RPMI8226 (cell line): ENCODE results near the gene RAP1GAP.

Experiments used
- DNase-seq: peaks from one replicate; pipeline ENCODE4 v3.0.0-alpha.2; 2015

The RAP1GAP gene

DNA sequence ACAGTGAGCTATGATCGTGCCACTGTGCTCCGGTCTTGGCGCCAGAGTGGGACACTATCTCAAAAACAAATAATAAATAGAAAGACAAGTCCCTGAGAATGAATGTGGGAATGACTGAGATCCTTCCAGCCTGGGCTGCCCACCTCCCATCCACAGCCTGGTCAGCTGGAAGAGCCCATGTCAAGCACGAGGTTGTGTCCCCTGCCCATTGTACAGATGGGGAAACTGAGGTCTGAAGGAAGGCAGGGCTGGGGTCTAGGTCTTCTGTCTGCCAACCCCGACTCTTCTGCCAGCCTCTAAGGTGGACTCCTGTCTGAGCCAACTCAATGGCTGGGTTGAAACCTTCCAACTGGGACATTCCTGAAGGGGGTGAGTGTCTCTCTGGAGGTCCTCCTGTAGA lies 79.5 kb downstream of the RAP1GAP start:
- DNase-seq = no peak

DNA sequence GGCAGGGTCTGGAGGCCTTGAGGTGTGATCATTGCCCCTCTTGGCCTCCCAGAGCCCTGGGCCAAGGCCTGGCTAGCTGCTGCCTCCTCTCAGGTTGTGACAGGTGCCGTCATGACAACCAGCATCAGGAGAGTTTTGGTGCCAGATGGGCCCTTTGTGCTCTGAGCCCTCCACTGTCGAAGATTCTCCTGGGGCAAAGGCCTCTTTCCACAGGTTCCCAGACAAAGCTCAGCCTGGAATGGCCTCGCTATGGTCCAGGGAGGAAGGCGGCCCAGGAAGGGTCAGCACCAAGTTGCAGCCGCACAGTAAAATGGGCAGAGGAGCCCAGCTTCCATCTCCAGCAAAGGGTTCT lies 81.6 kb downstream of the RAP1GAP start:
- DNase-seq = peak; percentile 27

DNA sequence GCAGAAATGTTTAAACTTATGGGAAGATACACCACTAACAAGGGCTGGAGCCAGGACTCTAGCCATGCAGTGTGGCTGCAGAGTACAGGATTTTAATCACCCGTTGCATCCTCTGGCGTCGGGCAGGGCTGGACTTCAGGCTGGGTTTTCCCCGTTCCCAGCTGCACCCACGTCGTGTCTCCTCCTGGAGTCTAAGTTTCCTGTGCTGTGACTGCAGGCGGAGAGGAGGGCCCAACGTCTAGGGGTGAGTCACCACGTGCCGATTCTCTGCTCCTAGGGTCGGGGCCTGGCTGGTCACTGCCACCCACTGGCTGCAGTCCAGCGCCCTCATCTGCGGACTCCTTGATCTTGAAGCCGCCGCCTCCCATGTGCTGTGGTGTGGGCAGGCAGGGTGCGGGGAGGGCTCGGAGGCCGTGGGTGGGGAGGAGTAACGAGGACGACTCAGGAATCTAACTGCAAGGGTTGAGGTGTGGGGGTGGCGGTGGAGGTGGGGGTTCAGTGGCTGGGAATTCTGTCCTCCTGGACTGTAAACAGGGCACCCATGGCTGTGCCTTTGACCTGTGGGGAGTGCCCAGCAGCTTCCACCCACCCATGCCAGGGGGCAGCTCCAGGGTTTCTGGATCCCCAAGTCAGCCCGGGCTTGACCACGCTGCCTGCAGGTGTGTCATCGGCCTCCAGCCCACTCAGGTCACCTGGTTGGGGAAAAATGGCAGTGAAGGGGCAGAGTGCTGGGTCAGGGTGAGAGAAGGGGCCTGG lies 82.1 kb downstream of the RAP1GAP start:
- DNase-seq = peak; percentile 59

DNA sequence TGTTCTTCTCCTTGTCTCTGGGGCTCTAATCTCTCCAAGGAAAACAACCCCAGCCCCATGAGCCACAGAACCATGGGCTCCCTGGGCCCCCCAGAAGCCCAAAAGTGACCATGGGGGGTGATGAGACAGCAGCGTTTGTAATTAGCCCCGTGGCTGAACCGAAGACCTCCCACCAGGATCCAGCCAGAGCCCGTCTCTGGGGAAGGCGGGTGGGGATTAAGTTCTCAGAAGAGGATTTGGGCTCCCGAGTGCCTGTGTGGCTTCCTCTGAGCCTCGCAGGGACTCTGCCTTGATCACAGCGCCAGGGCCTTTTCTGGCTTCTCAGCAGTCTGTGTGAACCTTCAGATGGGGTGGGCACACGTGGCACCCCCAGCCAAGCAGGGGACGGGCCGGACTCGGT lies 82.9 kb downstream of the RAP1GAP start:
- no peak for DNase-seq

DNA sequence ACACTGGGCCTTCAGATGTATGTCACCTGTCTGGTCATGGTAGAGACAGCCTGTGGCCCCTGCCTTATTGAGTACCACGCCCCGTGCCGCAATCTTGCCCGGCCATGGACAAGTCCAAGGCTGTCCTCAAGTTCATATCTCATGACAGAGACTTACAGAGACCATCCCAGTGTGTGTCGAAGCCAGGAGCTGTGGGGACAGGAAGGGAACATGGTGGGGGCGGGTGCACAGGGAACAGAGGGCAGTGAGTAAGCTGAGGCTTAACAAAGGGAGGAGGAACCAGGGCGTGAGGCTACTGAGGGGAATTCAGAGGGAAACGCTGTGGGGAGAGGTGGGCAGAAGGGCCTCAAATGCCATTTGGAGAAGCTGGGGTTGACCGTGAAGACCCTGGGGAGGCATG lies 84.1 kb downstream of the RAP1GAP start:
- DNase-seq = no peak

DNA sequence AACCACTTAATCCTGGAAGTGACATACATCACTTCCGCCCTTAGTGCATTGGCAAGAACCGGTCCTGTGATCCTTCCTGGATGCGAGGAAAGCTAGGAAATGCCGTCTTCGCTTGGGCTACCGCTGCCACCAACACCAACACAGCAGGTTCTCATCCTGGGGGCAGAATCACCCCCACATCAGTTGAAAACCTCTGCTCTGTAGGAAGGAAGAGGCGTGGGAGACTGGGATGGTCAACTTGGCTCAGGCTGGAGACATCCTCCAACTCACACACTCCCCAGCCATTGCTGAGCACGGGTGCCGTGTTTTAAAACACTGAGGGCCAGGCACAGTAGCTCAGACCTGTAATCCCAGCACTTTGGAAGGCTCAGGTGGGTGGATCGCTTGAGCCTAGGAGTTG lies 85.1 kb downstream of the RAP1GAP start:
- DNase-seq = no peak

DNA sequence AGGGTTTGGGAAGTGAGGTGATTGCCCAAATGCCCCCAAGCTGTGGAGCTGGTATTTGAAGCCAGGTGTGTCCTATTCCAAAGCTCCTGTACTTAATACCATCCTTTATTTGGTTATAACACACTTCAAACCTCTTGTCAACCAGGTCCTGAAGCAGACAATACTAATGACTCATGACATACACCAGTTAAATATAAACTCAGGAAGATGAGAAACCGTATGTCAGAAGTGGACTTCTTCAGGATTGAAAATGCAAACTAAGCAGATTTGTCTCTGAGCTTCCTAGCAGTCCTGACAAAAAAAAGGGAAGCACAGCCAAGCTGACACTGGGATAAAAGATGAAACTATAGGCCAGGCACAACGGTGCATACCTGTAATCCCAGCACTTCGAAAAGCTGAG lies 89.4 kb downstream of the RAP1GAP start:
- DNase-seq = no peak

DNA sequence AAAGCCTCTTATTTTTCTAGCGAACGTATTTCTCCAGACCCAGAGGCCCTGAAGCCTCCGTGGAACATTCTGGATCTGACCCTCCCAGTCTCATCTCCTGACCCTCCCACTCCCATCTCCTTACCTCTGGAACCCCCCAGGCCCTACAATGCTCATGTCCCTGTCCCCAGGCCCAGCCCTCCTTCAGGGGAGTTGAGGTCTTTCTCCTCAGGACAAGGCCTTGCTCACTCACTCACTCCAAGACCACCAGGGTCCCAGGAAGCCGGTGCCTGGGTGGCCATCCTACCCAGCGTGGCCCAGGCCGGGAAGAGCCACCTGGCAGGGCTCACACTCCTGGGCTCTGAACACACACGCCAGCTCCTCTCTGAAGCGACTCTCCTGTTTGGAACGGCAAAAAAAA lies 91.2 kb downstream of the RAP1GAP start:
- DNase-seq = no peak

DNA sequence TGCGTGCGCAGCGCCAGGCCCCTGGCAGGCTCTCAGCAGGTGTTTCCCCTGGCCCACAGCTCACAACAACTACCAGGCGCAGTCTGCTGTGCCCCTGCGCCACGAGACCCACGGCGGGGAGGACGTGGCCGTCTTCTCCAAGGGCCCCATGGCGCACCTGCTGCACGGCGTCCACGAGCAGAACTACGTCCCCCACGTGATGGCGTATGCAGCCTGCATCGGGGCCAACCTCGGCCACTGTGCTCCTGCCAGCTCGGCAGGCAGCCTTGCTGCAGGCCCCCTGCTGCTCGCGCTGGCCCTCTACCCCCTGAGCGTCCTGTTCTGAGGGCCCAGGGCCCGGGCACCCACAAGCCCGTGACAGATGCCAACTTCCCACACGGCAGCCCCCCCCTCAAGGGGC lies 91.8 kb downstream of the RAP1GAP start:
- no peak for DNase-seq

DNA sequence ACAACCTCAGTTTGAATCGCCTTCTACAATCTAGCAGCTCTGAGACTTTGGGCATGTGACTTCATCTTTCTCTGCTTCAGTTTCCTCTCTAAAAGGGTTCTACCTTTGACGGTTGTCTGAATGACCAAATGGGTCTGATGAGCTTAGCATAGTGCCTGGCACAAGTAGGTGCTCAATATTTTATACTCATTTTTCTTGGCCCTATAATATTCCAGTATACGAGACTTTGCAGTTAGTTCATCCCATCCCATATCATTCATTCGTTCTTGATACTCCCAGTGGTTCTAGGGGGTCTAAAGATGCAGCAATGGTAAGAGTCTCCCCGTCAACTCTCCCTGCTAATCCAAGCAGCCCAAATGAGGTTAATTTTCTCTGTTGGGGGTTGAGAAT lies 92.4 kb downstream of the RAP1GAP start:
- no peak for DNase-seq

DNA sequence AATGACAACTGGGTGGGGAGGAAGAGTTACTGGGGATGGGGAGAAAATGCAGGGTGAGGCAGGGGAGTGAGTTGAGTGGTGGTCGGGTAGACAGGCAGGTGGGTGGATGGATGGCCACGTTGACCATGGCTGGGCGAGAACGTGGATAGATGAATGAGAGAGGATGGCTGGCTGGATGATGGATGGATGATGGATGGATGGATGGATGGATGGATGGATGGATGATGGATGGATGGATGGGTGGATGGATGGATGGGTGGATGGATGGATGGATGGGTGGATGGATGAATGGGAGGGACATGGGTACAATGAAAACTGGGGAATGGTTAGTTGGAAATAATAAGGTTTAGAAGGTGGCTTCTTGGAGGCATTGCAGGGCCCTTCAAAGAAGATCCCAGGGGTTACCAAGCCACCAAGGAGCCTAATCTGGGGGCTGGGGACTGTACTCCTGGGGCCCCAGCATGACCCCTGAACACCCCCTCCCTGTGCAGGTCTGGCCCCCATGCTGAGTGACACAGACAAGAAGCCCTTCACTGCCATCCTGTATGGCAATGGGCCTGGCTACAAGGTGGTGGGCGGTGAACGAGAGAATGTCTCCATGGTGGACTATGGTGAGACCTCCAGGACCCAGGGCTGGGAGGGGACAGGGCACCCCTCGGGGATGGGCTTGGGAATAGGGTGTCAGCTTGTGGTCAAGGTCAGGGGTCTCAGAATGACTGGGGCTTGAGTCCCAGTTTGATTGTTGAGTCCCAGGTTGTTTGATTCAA lies 92.9 kb downstream of the RAP1GAP start:
- DNase-seq = no peak

DNA sequence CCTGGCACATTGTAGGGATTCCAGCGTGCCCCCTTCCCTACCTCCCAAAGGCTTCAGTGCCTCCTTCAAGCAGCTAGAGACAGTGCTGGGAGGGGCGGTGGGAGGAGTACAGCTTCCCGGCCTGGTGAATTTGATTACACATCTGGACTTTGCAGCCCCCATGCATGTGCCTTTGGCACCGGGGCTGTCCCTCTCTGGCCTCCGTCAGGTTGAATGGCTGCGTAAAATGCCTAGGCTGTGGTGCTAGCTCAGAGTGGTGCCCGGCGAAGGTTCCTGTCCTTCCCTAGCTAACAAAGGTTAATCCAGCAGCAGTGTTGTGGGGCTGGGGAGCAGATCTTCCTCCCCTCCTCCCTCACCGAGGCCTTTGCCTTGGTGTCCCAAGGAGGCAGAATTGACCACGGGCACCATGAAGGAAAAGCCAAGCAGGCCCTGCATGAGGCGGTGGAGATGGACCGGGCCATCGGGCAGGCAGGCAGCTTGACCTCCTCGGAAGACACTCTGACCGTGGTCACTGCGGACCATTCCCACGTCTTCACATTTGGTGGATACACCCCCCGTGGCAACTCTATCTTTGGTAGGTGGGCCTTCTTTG lies 93.7 kb downstream of the RAP1GAP start:
- no peak for DNase-seq

DNA sequence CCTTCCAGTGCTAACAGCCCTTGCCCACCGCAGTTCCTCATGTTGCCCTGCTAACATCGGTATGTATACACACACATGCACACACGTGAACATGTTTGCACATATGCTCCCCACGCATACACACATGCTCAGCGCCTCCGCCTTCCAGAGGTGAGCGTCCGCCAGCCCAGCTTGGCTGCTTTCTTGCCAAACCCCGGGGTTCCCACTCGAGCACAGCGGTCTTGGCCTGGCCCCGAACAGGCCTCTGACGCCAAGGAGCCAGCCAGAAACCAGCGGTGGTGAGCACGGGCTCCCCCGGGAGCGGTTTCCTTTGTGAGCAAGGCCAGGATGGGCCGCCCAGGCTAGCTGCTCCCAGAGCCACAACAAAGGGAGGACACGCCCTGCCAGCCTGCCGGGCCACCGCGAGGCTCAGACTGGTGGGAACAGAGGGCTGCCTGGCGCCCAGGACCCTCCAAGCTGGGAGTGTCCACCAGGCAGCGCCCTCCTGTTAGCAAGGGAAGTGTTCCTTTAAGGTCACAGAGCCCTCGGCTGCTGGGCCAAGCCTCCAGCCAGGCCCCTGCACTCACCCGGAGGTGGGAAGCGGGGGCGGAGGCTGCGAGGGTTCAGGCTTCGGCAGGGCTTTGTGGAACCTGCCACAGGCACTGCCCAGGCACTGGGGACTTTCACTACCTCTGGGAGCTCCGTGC lies 94.5 kb downstream of the RAP1GAP start:
- no peak for DNase-seq

DNA sequence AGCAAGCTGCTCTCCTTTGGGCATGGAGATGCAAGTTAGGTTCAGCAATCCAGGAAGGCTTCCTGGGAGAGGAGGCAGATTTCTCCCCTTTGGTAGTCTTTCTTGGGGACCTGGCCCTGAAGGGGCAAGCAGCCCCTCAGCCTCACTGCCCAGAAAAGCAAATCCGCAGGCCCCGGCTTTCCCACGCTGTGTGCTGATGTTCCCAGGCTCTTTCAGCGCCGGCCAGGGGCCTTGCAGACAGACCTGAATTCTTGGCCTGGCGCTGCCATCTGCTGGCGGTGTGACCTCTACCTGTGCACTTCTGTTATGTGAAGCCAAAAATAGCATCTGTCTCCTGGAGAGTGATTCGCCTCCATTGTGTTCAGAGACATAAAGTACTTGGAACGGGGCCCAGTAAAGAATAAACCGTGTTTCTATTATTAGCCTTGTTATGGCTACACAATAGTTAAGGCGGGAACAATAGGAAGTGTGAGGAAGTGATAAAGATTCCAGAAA lies 95.1 kb downstream of the RAP1GAP start:
- peak; percentile 87 for DNase-seq

DNA sequence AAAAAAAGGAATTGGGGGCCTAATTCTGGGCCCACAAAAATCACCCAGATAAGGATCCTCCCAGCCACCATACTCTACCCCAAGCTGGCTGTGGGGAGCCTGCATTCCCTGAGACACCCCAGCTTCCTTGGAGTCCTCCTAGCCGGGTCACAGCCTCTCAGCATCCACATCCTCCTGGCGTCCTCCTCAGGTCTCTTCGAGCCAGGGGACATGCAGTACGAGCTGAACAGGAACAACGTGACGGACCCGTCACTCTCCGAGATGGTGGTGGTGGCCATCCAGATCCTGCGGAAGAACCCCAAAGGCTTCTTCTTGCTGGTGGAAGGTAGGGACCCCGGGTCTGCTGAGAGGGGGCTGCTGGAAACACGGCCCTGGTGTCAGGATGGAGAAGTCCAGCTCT lies 95.7 kb downstream of the RAP1GAP start:
- DNase-seq = no peak

DNA sequence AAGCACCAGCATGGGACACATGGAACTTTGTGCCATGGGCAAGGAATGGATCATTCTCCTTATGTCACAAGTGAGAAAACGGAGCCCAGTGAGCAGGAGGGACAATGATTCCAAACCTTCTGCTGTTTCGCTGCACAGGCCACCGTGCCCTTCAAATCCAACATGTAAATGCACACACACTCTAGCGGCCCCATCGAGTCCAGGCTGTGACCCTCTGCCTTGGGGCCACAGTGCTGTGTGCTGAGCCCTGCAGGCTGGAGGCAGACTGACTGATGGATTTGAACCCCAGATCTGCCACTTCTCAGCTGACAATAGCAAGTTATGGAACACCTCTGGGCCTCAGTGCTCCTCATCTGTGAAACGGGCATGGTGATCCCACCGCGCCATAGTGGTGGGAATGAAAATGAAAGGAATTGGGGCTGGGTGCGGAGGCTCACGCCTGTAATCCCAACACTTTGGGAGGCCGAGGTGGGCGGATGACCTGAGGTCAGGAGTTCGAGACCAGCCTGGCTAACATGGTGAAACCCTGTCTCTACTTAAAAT lies 96.4 kb downstream of the RAP1GAP start:
- no peak for DNase-seq

DNA sequence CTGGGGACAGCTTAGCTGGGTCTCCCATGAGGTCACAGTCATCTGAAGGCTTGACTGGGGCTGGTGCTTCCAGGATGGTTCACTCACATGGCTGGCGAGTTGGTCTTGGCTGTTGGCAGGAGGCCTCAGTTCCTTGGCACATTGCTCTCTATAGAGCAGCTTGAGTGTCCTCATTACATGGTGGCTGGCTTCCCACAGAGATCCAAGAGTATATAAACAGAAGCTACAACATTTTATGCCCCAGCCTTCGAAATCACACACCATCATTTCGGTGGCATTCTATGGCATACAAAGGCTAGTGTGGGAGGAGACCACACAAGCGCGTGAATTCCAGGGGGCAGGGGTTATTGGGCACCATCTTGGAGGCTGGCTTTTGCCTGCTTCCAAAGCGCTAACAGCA lies 96.9 kb downstream of the RAP1GAP start:
- no peak for DNase-seq

DNA sequence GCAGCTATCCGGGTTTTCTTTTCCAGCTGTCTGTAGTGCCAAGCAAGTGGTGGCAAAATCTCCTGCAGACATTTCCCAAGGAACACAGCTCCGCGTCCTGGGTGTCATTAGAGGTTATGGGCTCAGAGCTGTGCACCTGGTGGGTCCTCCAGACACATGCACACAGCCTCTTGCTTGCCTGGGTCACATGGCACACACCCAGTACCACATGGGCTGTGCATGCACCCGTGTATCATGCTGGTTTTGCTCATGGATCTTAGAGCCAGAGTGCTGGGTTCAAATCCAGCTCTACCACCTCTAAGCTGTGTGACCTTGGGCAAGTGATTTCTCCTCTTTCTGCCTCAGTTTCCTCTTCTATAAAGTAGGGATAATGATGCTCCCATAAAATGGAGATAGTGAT lies 98.3 kb downstream of the RAP1GAP start:
- no peak for DNase-seq

DNA sequence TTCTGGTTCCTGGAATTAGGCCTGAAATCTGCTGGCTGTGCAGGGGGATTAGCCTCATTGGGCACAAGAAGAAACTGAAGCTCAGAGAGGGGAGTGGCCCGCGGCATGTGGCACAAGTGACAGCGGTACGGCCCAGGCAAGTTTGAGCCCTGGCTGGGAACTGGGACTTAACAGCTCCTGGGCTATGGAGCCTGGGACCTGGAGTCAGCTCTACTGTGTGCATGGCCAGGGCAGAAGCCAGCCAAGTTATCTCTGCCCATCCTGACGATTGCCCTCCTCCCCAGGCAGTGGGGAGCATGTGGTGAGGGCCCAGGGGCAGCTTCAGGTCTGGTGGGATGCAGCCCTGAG lies 98.7 kb downstream of the RAP1GAP start:
- DNase-seq = no peak

DNA sequence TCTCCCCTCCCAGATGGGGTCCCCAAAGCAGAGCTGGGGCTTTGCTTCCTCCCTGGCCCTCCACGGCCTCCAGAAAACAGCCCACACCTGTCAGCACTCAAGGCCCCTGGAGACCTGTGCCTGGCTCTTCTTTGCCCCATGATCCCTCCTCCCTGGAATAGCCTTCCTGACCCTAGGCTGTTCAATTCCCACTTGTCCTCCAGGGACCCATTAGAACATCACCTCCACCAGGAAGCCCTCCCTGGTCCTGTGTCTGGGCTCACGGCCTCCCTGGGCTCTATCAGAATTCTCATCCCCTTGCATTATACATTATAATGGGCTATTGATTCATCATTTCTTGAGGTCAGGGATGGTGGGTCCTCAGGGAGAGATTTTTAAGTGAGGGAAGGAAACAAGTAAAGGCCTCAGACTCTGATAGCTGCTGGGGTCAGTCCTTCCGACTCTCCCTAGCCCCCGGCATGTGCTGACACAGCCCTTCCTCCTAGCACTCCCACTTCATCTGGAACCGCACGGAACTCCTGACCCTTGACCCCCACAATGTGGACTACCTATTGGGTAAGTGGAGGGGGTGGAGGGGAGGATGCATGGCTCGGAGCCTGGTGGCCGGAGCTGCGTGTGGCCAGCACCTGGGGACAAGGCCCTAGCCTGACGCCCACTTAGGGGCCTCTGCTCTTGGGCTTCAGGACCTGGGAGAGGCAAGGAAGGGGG lies 99.2 kb downstream of the RAP1GAP start:
- no peak for DNase-seq

DNA sequence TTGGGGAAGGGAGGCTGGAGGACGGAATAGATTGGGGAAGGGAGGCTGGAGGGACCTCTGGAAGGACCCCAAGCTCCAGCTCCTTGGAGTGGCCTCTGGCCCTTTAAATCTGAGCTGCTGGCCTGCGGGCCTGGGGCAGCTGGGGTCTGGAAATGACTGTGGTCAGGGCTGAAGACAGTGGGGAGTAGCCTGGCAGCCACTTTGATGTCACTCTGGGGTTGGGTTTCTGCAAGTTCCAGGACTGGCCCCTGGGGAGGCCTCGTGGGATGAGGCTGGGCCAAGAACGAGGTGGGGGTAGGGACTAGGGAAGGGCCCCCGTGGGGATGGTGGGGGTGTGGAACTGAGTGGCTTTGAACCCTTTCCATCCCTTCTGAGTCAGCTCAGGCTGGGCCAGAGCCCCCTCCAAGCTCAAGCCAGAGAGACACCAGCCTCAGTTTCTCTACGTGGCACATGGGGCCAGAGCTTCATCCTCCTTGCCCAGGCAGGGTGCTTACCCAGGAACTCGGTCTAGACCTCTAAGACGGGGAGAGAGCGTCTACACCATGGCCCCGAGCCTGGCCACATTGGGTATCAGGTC lies 100.3 kb downstream of the RAP1GAP start:
- no peak for DNase-seq

DNA sequence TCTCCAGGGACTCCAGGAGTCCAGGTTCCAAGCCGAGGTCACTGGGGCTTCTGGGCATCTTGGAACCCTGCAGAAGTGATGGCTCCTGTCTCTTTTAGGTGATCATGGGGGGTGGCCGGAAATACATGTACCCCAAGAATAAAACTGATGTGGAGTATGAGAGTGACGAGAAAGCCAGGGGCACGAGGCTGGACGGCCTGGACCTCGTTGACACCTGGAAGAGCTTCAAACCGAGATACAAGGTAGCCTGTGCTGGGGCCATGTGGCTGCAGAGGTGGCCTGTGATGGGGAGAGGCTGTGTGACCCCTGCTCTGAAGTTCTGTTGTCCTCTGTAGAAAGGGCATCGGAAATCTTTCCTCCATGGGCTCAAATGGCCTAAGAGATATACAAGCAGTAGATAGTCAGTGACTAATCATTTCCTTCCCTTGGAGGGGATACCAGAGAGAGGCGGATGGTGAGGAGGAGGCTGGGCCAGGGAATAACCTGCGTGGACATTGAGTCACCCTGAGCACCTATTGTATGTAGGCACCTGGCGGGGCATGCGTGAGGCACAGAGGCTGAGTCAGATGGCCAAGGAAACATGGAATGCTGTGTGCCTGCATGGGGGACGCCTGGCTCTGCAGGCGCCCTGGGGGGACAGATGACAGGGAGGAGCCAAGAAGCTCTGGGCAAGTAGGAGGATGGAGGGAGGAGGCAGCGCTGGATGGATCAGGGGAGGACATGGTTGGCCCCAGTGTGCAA lies 101.0 kb downstream of the RAP1GAP start:
- no peak for DNase-seq
